Neural cell (in vitro differentiated cells): ENCODE data around the gene HAO2. TPM values are rescaled to one million over a fixed set of nuclear protein-coding genes. Genes with fewer than 3 reads are reported as not detected.
"Not testable (repeated sequence)": the region's sequence is repeated elsewhere in the genome, so short reads cannot be mapped to it uniquely, and the experiment has no call there.

Experiments
- H2AFZ ChIP-seq: fragments of 200-600, 300-800 bp; sonication (generic), shearing (Covaris generic); 2 replicates; pipeline ENCODE4 v1.6.0; 2014; ENCODE audit warnings: low read depth, mild to moderate bottlenecking, antibody characterized with exemption, low read length, moderate library complexity
- H3F3A ChIP-seq: fragments of 200-600 bp; shearing (Covaris generic); 2 replicates; pipeline ENCODE4 v1.6.1; 2016; ENCODE audit warnings: mild to moderate bottlenecking, moderate library complexity, mixed read lengths, antibody characterized with exemption, low read length; ENCODE audit not compliant: insufficient read depth, poor library complexity, severe bottlenecking
- H3K27ac ChIP-seq: fragments of 200-600, 300-800 bp; sonication (generic), shearing (Covaris generic); 2 replicates; pipeline ENCODE4 v1.5.1; 2014; ENCODE audit warnings: mild to moderate bottlenecking, low read length, moderate library complexity
- H3K27me3 ChIP-seq: fragments of 300-800, 200-600 bp; sonication (generic), shearing (Covaris generic); 2 replicates; pipeline ENCODE4 v1.6.0; 2014; ENCODE audit warnings: mild to moderate bottlenecking, low read depth, low read length, moderate library complexity; ENCODE audit not compliant: insufficient read depth
- H3K36me3 ChIP-seq: fragments of 300-800, 200-600 bp; sonication (generic), shearing (Covaris generic); 2 replicates; pipeline ENCODE4 v1.5.1; 2014; ENCODE audit warnings: mild to moderate bottlenecking, antibody characterized with exemption, low read length, moderate library complexity; ENCODE audit not compliant: insufficient read depth
- H3K4me2 ChIP-seq: fragments of 300-800, 200-600 bp; sonication (generic), shearing (Covaris generic); 2 replicates; pipeline ENCODE4 v1.6.0; 2014; ENCODE audit warnings: mild to moderate bottlenecking, low read length
- H3K4me3 ChIP-seq: fragments of 300-800, 200-600 bp; sonication (generic), shearing (Covaris generic); 2 replicates; pipeline ENCODE4 v1.5.1; 2014; ENCODE audit warnings: mild to moderate bottlenecking, low read length, moderate library complexity
- H3K79me2 ChIP-seq: fragments of 200-600 bp; shearing (Covaris generic); replicated peaks from 2 replicates; pipeline ENCODE4 v1.6.0; 2014; ENCODE audit warnings: mild to moderate bottlenecking, low read length, moderate library complexity; ENCODE audit not compliant: insufficient read depth
- H3K9ac ChIP-seq: fragments of 300-800, 200-600 bp; sonication (generic), shearing (Covaris generic); 2 replicates; pipeline ENCODE4 v1.6.1; 2016; ENCODE audit warnings: mild to moderate bottlenecking, low read length, mixed read lengths
- H3K9me2 ChIP-seq: fragments of 200-600 bp; shearing (Covaris generic); 2 replicates; pipeline ENCODE4 v1.6.1; 2016; ENCODE audit warnings: mild to moderate bottlenecking, low read length, mixed read lengths; ENCODE audit not compliant: insufficient read depth
- H3K9me3 ChIP-seq: fragments of 200-600, 300-800 bp; sonication (generic), shearing (Covaris generic); 2 replicates; pipeline ENCODE4 v1.6.1; 2016; ENCODE audit warnings: mild to moderate bottlenecking, mixed run types, low read length, moderate library complexity, mixed read lengths
- H4K20me1 ChIP-seq: fragments of 200-600 bp; shearing (Covaris generic); 2 replicates; pipeline ENCODE4 v1.6.1; 2016; ENCODE audit warnings: mild to moderate bottlenecking, mixed run types; ENCODE audit not compliant: insufficient read depth
- CTCF ChIP-seq: fragments of 450-650 bp; IDR thresholded peaks from 2 replicates; pipeline ENCODE4 v1.5.1; 2014; ENCODE audit warnings: antibody characterized with exemption, mild to moderate bottlenecking, moderate library complexity; ENCODE audit not compliant: poor library complexity, severe bottlenecking
- EP300 ChIP-seq: fragments of 450-650 bp; conservative IDR thresholded peaks from 2 replicates; pipeline ENCODE4 v1.6.1; 2014; ENCODE audit warnings: antibody characterized with exemption, mild to moderate bottlenecking, moderate library complexity; ENCODE audit not compliant: poor library complexity, severe bottlenecking
- EZH2 ChIP-seq: fragments of 200-600, 300-800 bp; shearing (Covaris generic), sonication (generic); IDR thresholded peaks from 2 replicates; pipeline ENCODE4 v1.6.1; 2014; ENCODE audit warnings: antibody characterized with exemption, low read length, borderline replicate concordance, mild to moderate bottlenecking; ENCODE audit not compliant: insufficient read depth, poor library complexity, severe bottlenecking
- MXI1 ChIP-seq: fragments of 450-650 bp; conservative IDR thresholded peaks from 2 replicates; pipeline ENCODE4 v1.6.1; 2014; ENCODE audit warnings: antibody characterized with exemption, mild to moderate bottlenecking; ENCODE audit not compliant: poor library complexity, severe bottlenecking
- POLR2AphosphoS5 ChIP-seq: IDR thresholded peaks from 2 replicates; pipeline ENCODE4 v1.6.1; 2012
- RAD21 ChIP-seq: fragments of 450-650 bp; conservative IDR thresholded peaks from 2 replicates; pipeline ENCODE4 v1.6.1; 2014; ENCODE audit warnings: antibody characterized with exemption, mild to moderate bottlenecking, moderate library complexity
- REST ChIP-seq: IDR thresholded peaks from 2 replicates; pipeline ENCODE4 v1.6.1; 2012; ENCODE audit warnings: borderline replicate concordance
- SMC3 ChIP-seq: fragments of 450-650 bp; conservative IDR thresholded peaks from 2 replicates; pipeline ENCODE4 v1.6.1; 2014; ENCODE audit warnings: antibody characterized with exemption, mild to moderate bottlenecking, moderate library complexity; ENCODE audit not compliant: poor library complexity
- TAF1 ChIP-seq: IDR thresholded peaks from 2 replicates; pipeline ENCODE4 v1.6.1; 2012; ENCODE audit warnings: low read depth
- polyA plus RNA-seq: library from polyadenylated mRNA; depleted of rRNA; stranded (reverse); fragments of >200 nt; gene quantifications from 2 replicates; pipeline ENCODE4 v1.2.3, GENCODE V29; 2014

Gene HAO2
- polyA plus RNA-seq, 1 donor from 2014 or later, result not detected

GRCh38 chr1:119350866-119351265, 17.7 kb upstream of the HAO2 start:
- H3K36me3 ChIP-seq, H3K27me3 ChIP-seq, H3K79me2 ChIP-seq, H2AFZ ChIP-seq, H4K20me1 ChIP-seq, H3K9me3 ChIP-seq, H3K4me3 ChIP-seq, H3K9ac ChIP-seq, H3K9me2 ChIP-seq, H3K4me2 ChIP-seq, H3K27ac ChIP-seq, H3F3A ChIP-seq: not testable (repeated sequence)

- Histone ChIP-seq H3K79me2 (no peaks in the 10 kb centered on the region), H3K27ac (no peak overlapping the region), H3K36me3 (no peaks in the 10 kb centered on the region), H3K9me2 (no peaks in the 10 kb centered on the region), H2AFZ (no peak overlapping the region), H3K9ac (no peak overlapping the region), H3F3A (no peaks in the 10 kb centered on the region), H4K20me1 (no peaks in the 10 kb centered on the region), H3K4me3 (no peak overlapping the region), H3K27me3 (no peaks in the 10 kb centered on the region), H3K4me2 (no peak overlapping the region), H3K9me3 (no peaks in the 10 kb centered on the region)
- TF ChIP-seq RAD21 (no peak), SMC3 (no peak)
Measured at GRCh38 chr1:119351997-119352396, 16.6 kb upstream of the HAO2 start.

- no peaks in the 10 kb centered on the region for H3K9me2 ChIP-seq
- no peak overlapping the region for H2AFZ ChIP-seq
- H3K27ac ChIP-seq, result no peak overlapping the region
- no peaks in the 10 kb centered on the region for H3K27me3 ChIP-seq
- H3K36me3 ChIP-seq, result no peaks in the 10 kb centered on the region
- no peaks in the 10 kb centered on the region for H3F3A ChIP-seq
- no peak for TF ChIP-seq EZH2
- no peak for TF ChIP-seq RAD21
- H3K9ac ChIP-seq, result no peak overlapping the region
- H4K20me1 ChIP-seq, result no peaks in the 10 kb centered on the region
- H3K79me2 ChIP-seq, result no peaks in the 10 kb centered on the region
- H3K9me3 ChIP-seq, result no peaks in the 10 kb centered on the region
- no peak overlapping the region for H3K4me3 ChIP-seq
- H3K4me2 ChIP-seq, result no peak overlapping the region
Measured at GRCh38 chr1:119353836-119354235, 14.7 kb upstream of the HAO2 start.

GRCh38 chr1:119358636-119359035, 9.9 kb upstream of the HAO2 start:
- H3K9me2 ChIP-seq, result no peaks in the 10 kb centered on the region
- TF ChIP-seq SMC3, result no peak
- H3F3A ChIP-seq, result no peaks in the 10 kb centered on the region
- H3K79me2 ChIP-seq, result no peaks in the 10 kb centered on the region
- H3K9ac ChIP-seq, result no peak overlapping the region
- no peaks in the 10 kb centered on the region for H3K36me3 ChIP-seq
- no peaks in the 10 kb centered on the region for H3K9me3 ChIP-seq
- H3K4me3 ChIP-seq, result no peak overlapping the region
- no peak overlapping the region for H2AFZ ChIP-seq
- no peak overlapping the region for H3K4me2 ChIP-seq
- no peaks in the 10 kb centered on the region for H4K20me1 ChIP-seq
- no peaks in the 10 kb centered on the region for H3K27me3 ChIP-seq
- no peak overlapping the region for H3K27ac ChIP-seq

- Histone ChIP-seq H3K4me2 (no peak overlapping the region), H3K27ac (no peak overlapping the region), H3K79me2 (no peaks in the 10 kb centered on the region), H4K20me1 (no peaks in the 10 kb centered on the region), H3K36me3 (no peaks in the 10 kb centered on the region), H3K9me2 (no peaks in the 10 kb centered on the region), H3K27me3 (no peaks in the 10 kb centered on the region), H2AFZ (no peak overlapping the region), H3F3A (no peaks in the 10 kb centered on the region), H3K9ac (no peak overlapping the region), H3K4me3 (no peak overlapping the region), H3K9me3 (no peaks in the 10 kb centered on the region)
- no peak for TF ChIP-seq POLR2AphosphoS5
- no peak for TF ChIP-seq SMC3
- no peak for TF ChIP-seq MXI1
- no peak for TF ChIP-seq CTCF
- TF ChIP-seq EP300, result no peak
- TF ChIP-seq REST, result no peak
- TF ChIP-seq RAD21, result no peak
- no peak for TF ChIP-seq TAF1
- TF ChIP-seq EZH2, result no peak
Measured at GRCh38 chr1:119359730-119360129, 8.9 kb upstream of the HAO2 start.
